ENCODE results near the gene PEX14. TPM values are rescaled to one million over a fixed set of nuclear protein-coding genes. Genes with fewer than 3 reads are reported as not detected.

PEX14 gene
- total RNA-seq, 2 donors from 2014 or later = 19.5 to 29.3 TPM

- Histone ChIP-seq H3K9me3 (no peaks in the 10 kb centered on the region), H3K27ac (no peak overlapping the region), H3K36me3 (no peaks in the 10 kb centered on the region), H3K4me1 (no peaks in the 10 kb centered on the region), H3K9ac (ENCODE audit: low read depth in 2 of 2, low read length in 2 of 2) (no peak overlapping the region), H3K27me3 (no peaks in the 10 kb centered on the region), H3K4me3 (no peak overlapping the region)
- intact Hi-C loops (cut with DNase I) = no loop called here
- no peak for TF ChIP-seq CTCF (IDR thresholded peaks at IDR 0.05)
- DNase-seq = no peak
These were observed 139.1 kb downstream of the PEX14 start for GRCh38 chr1:10613861-10614260.

GRCh38 chr1:10614377-10615225 lies 139.9 kb downstream of the PEX14 start:
- DNase-seq = no peak
- intact Hi-C loops (cut with DNase I) = no loop called here
- no peak for TF ChIP-seq CTCF (IDR thresholded peaks at IDR 0.05)
- H3K27ac ChIP-seq = no peak overlapping the region
- H3K36me3 ChIP-seq = no peaks in the 10 kb centered on the region
- H3K4me3 ChIP-seq = no peak overlapping the region
- no peaks in the 10 kb centered on the region for H3K4me1 ChIP-seq
- no peaks in the 10 kb centered on the region for H3K27me3 ChIP-seq
- H3K9me3 ChIP-seq = no peaks in the 10 kb centered on the region
- H3K9ac ChIP-seq (ENCODE audit: low read depth in 2 of 2, low read length in 2 of 2) = no peak overlapping the region

GRCh38 chr1:10615332-10615731 lies 140.6 kb downstream of the PEX14 start:
- Histone ChIP-seq H3K4me1 (no peaks in the 10 kb centered on the region), H3K36me3 (no peaks in the 10 kb centered on the region), H3K9ac (ENCODE audit: low read depth in 2 of 2, low read length in 2 of 2) (no peak overlapping the region), H3K27ac (no peak overlapping the region), H3K27me3 (no peaks in the 10 kb centered on the region), H3K4me3 (no peak overlapping the region), H3K9me3 (no peaks in the 10 kb centered on the region)
- no peak for TF ChIP-seq CTCF (IDR thresholded peaks at IDR 0.05)
- intact Hi-C loops (cut with DNase I) = no loop called here
- no peak for DNase-seq

GRCh38 chr1:10615932-10616671 lies 141.4 kb downstream of the PEX14 start:
- no peak overlapping the region for H3K4me3 ChIP-seq
- H3K4me1 ChIP-seq = no peaks in the 10 kb centered on the region
- H3K9ac ChIP-seq (ENCODE audit: low read depth in 2 of 2, low read length in 2 of 2) = no peak overlapping the region
- DNase-seq = no peak
- TF ChIP-seq CTCF (IDR thresholded peaks at IDR 0.05) = no peak
- no peaks in the 10 kb centered on the region for H3K36me3 ChIP-seq
- no peaks in the 10 kb centered on the region for H3K27me3 ChIP-seq
- no peak overlapping the region for H3K27ac ChIP-seq
- no peaks in the 10 kb centered on the region for H3K9me3 ChIP-seq
- intact Hi-C loops (cut with DNase I) = no loop called here

- intact Hi-C loops (cut with DNase I) = no loop called here
- Histone ChIP-seq H3K4me3 (no peak overlapping the region), H3K9me3 (no peaks in the 10 kb centered on the region), H3K36me3 (no peaks in the 10 kb centered on the region), H3K27me3 (no peaks in the 10 kb centered on the region), H3K27ac (no peak overlapping the region), H3K4me1 (no peaks in the 10 kb centered on the region), H3K9ac (ENCODE audit: low read depth in 2 of 2, low read length in 2 of 2) (no peak overlapping the region)
- TF ChIP-seq CTCF (IDR thresholded peaks at IDR 0.05) = no peak
- DNase-seq = no peak
These were observed 141.9 kb downstream of the PEX14 start for GRCh38 chr1:10616696-10617095.

Data from colonic mucosa (tissue), 4 donors.